Neural progenitor cell (in vitro differentiated cells): ENCODE data around the gene MAD1L1.

ENCODE experiments used
- EZH2 ChIP-seq: fragments of 200-600 bp; sonication (generic); IDR thresholded peaks from 2 replicates; pipeline ENCODE4 v1.6.1; 2017; ENCODE audit warnings: antibody characterized with exemption, mild to moderate bottlenecking, moderate library complexity
- TF ChIP-seq, protein P1 (sequence below): fragments of 200-600 bp; sonication (generic); IDR thresholded peaks from 2 replicates; pipeline ENCODE4 v1.5.1; 2017; ENCODE audit warnings: antibody characterized with exemption, mild to moderate bottlenecking

GRCh38 chr7:1825897-1826741 lies 406.6 kb downstream of the MAD1L1 start:
- TF ChIP-seq, protein P1, sequence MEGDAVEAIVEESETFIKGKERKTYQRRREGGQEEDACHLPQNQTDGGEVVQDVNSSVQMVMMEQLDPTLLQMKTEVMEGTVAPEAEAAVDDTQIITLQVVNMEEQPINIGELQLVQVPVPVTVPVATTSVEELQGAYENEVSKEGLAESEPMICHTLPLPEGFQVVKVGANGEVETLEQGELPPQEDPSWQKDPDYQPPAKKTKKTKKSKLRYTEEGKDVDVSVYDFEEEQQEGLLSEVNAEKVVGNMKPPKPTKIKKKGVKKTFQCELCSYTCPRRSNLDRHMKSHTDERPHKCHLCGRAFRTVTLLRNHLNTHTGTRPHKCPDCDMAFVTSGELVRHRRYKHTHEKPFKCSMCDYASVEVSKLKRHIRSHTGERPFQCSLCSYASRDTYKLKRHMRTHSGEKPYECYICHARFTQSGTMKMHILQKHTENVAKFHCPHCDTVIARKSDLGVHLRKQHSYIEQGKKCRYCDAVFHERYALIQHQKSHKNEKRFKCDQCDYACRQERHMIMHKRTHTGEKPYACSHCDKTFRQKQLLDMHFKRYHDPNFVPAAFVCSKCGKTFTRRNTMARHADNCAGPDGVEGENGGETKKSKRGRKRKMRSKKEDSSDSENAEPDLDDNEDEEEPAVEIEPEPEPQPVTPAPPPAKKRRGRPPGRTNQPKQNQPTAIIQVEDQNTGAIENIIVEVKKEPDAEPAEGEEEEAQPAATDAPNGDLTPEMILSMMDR, result no peak
- TF ChIP-seq EZH2, result no peak
